ENCODE results near the gene ZNF341.
A peak's percentile ranks its signal among the peaks of the same experiment; 100 is the strongest.

The ZNF341 gene

DNA sequence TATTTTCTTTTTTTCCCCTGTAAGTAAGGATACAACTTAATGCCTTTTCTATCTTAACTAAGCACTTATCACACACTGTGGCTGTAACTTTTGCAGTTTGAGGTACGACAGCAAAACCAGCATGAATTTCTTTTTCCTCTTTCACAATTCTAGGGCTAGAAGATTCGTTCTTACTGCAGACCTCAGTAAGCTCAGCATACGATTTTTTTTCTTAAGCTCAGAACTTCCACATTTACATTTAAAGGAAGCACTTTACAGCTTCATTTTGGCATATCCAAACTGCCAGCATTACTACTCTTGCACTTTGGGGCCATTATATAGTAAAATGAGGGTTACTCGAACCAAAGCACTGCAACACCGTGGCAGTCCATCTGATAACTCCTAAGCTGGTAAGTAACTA is 78.5 kb downstream of the ZNF341 start:
- H3K27ac ChIP-seq, result no peak overlapping the region
- CTCF ChIA-PET, result interaction anchor here (0.6 to 0.7 kb wide), 3 partner anchors 18 to 403 kb away, joined by 3 to 4 read pairs (median 3); no protein-coding TSS in a partner anchor
- POLR2A ChIA-PET (ENCODE audit: low non-redundant PET), result interaction anchor here (0.8 kb wide), 1 partner anchor 78 kb away, joined by 6 read pairs; no protein-coding TSS in a partner anchor
- no peak for DNase-seq (ENCODE audit: low spot score)
- TF ChIP-seq, protein P1, sequence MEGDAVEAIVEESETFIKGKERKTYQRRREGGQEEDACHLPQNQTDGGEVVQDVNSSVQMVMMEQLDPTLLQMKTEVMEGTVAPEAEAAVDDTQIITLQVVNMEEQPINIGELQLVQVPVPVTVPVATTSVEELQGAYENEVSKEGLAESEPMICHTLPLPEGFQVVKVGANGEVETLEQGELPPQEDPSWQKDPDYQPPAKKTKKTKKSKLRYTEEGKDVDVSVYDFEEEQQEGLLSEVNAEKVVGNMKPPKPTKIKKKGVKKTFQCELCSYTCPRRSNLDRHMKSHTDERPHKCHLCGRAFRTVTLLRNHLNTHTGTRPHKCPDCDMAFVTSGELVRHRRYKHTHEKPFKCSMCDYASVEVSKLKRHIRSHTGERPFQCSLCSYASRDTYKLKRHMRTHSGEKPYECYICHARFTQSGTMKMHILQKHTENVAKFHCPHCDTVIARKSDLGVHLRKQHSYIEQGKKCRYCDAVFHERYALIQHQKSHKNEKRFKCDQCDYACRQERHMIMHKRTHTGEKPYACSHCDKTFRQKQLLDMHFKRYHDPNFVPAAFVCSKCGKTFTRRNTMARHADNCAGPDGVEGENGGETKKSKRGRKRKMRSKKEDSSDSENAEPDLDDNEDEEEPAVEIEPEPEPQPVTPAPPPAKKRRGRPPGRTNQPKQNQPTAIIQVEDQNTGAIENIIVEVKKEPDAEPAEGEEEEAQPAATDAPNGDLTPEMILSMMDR (conservative IDR thresholded peaks at IDR 0.05; ENCODE audit: low read depth), result no peak

DNA sequence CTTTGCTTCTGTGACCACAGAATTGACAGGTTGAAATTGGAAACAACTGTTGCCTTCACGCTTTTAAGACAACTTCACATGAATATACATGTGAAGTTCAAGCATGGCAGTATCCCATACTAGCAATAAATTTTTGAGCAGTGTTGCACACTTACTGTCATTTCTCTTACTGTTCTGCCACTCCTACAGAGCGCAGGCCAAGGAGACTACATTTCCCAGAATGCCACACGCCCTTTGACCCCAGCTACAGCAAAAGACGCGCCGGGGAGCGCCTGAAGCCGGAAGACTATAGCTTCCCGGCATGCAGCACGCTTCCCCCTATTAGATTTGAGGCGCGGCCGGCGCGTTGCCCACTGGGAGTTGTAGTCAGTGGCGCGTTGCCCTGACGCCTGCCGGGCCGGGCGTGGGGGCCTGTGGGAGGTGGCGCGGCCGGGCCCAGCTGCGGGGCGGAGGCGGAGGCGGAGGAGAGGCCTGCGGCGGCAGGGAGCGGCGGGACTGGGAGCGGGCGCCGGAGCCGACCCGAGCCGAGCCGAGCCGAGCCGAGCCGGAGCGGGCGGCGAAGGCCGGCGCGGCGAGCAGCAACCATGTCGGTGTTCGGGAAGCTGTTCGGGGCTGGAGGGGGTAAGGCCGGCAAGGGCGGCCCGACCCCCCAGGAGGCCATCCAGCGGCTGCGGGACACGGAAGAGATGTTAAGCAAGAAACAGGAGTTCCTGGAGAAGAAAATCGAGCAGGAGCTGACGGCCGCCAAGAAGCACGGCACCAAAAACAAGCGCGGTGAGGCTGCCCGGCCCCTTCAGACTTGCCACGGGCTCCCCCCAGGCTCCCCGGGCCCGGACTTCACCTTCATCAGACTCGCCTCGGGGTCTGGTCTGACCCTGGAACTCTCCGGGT is 79.3 kb downstream of the ZNF341 start, which contains the start of gene CHMP4B:
Gene CHMP4B (plus strand): TSS at position 464 of the 891 bp plus-strand sequence. CDS start 121 bp downstream, at position 585.
- POLR2A ChIA-PET (ENCODE audit: low non-redundant PET), result interaction anchor here (0.6 to 1.4 kb wide), 4 partner anchors 12 to 79 kb away, joined by 3 to 6 read pairs (median 4); no protein-coding TSS in a partner anchor
- peak; percentile 100 for DNase-seq (ENCODE audit: low spot score)
- CTCF ChIA-PET, result interaction anchor here (0.6 to 2.2 kb wide), 7 partner anchors 11 to 404 kb away, joined by 3 to 15 read pairs (median 4); partner anchors contain the start of gene ZNF341
- TF ChIP-seq, protein P1 (conservative IDR thresholded peaks at IDR 0.05; ENCODE audit: low read depth), result no peak
- H3K27ac ChIP-seq, result peak within 1 kb of the TSS; percentile 93

DNA sequence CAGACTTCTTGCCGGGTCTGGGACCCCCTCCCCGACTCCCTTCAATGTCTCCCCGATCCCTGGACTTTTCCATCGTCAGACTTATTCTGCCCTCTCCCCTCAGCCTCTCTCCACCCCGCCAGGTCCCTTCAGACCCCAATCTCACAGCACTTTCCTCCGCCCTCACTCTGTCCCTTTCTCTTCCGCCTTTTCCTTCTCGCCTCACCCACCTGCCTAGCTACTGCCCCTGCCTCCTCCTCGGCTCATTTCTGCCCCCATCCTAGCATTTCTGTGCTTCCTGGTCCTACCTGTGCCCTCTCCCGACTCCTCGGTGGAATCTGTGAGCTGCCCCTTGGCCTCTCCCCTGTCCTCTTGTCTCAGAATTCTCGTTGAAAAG is 80.0 kb downstream of the ZNF341 start:
- ChIA-PET POLR2A (ENCODE audit: low non-redundant PET) (interaction anchor here (0.6 to 1.4 kb wide), 3 partner anchors 11 to 22 kb away, joined by 3 to 5 read pairs (median 4); no protein-coding TSS in a partner anchor), CTCF (interaction anchor here (0.6 to 2.2 kb wide), 7 partner anchors 14 to 258 kb away, joined by 3 to 15 read pairs (median 5); partner anchors contain the start of gene ZNF341)
- DNase-seq (ENCODE audit: low spot score), result peak; percentile 30
- H3K27ac ChIP-seq, result peak overlapping the region; percentile 93
- TF ChIP-seq, protein P1 (conservative IDR thresholded peaks at IDR 0.05; ENCODE audit: low read depth), result no peak

GRCh38 chr20:33812152-33812849 is 80.5 kb downstream of the ZNF341 start:
- peak; percentile 97 for DNase-seq (ENCODE audit: low spot score)
- H3K27ac ChIP-seq, result peak overlapping the region; percentile 93
- CTCF ChIA-PET, result interaction anchor here (0.8 to 2.2 kb wide), 5 partner anchors 14 to 257 kb away, joined by 4 to 15 read pairs (median 6); partner anchors contain the start of gene ZNF341
- POLR2A ChIA-PET (ENCODE audit: low non-redundant PET), result interaction anchor here (0.6 to 1.0 kb wide), 5 partner anchors 10 to 271 kb away, joined by 3 to 4 read pairs (median 4); no protein-coding TSS in a partner anchor
- TF ChIP-seq, protein P1 (conservative IDR thresholded peaks at IDR 0.05; ENCODE audit: low read depth), result no peak

GRCh38 chr20:33812908-33813462 is 81.2 kb downstream of the ZNF341 start:
- ChIA-PET POLR2A (ENCODE audit: low non-redundant PET) (interaction anchor here (0.9 to 1.0 kb wide), 2 partner anchors 24 to 270 kb away, joined by 4 read pairs; no protein-coding TSS in a partner anchor), CTCF (interaction anchor here (1.0 to 2.2 kb wide), 2 partner anchors 21 to 145 kb away, joined by 3 to 15 read pairs; no protein-coding TSS in a partner anchor)
- DNase-seq (ENCODE audit: low spot score), result peak; percentile 38
- TF ChIP-seq, protein P1 (conservative IDR thresholded peaks at IDR 0.05; ENCODE audit: low read depth), result no peak
- H3K27ac ChIP-seq, result no peak overlapping the region
